ENCODE results near the gene PLEKHD1. TPM values are rescaled to one million over a fixed set of nuclear protein-coding genes. Genes with fewer than 3 reads are reported as not detected.
"Not testable (repeated sequence)": the region's sequence is repeated elsewhere in the genome, so short reads cannot be mapped to it uniquely, and the experiment has no call there.

The PLEKHD1 gene
- total RNA-seq, 4 donors from 2014 or later: not detected

DNA sequence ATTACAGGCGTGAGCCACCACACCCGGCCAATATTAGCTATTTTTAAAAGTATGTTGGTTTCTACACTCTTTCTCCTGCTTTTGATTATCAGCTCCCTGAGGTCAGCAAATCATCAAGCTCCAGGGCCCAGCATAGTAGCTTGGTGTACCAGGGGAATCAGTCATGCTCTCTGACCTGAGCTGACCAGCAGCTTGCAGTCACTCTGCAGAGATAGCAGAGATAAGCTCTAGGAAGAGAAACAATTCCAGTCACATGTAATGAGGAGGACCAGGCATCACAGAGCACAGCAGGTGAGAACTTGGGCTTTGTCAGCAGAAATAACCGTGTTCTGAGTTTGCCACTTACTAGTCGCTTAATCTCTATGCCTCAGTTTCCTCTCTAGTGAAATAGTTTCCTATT, 8.5 kb downstream of the PLEKHD1 start:
- no peak for DNase-seq (ENCODE audit: low spot score in 2 of 2)
- Histone ChIP-seq H3K27ac (no peak overlapping the region), H3K36me3 (no peaks in the 10 kb centered on the region), H3K9me3 (no peaks in the 10 kb centered on the region), H3K27me3 (peaks cover 0 to 2% of the 10 kb centered on the region in 2 donors), H3K4me3 (no peak overlapping the region), H3K4me1 (no peaks in the 10 kb centered on the region)
- WGBS, 2 donors: 80 to 82% methylated on average over 4 of the region's 4 CpGs
- TF ChIP-seq, protein P1, sequence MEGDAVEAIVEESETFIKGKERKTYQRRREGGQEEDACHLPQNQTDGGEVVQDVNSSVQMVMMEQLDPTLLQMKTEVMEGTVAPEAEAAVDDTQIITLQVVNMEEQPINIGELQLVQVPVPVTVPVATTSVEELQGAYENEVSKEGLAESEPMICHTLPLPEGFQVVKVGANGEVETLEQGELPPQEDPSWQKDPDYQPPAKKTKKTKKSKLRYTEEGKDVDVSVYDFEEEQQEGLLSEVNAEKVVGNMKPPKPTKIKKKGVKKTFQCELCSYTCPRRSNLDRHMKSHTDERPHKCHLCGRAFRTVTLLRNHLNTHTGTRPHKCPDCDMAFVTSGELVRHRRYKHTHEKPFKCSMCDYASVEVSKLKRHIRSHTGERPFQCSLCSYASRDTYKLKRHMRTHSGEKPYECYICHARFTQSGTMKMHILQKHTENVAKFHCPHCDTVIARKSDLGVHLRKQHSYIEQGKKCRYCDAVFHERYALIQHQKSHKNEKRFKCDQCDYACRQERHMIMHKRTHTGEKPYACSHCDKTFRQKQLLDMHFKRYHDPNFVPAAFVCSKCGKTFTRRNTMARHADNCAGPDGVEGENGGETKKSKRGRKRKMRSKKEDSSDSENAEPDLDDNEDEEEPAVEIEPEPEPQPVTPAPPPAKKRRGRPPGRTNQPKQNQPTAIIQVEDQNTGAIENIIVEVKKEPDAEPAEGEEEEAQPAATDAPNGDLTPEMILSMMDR (IDR thresholded peaks at IDR 0.05): no peak
- TF ChIP-seq POLR2A (IDR thresholded peaks at IDR 0.05) (no peak), EP300 (IDR thresholded peaks at IDR 0.05) (no peak)

DNA sequence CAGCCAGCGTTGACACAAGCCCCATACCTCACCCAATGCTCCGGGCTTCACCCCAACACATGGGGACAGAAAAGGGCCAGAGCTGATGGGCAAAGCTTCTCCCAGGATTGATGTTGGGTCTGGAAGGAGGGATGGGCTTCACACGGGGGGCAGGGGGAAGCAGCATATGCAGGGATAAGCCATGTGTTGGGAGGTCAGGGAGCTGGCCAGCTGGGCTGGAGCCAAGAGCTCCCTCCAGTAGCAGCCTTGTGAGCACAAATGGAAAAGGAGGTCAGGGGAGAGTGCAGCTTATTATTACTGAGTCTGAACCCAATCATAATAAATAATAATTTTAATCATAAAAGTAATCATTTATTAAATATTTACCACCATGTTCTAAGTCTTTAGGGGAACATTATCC, 9.3 kb downstream of the PLEKHD1 start:
- Histone ChIP-seq H3K4me1 (no peaks in the 10 kb centered on the region), H3K27me3 (no peaks in the 10 kb centered on the region), H3K4me3 (no peak overlapping the region), H3K9me3 (no peaks in the 10 kb centered on the region), H3K27ac (no peak overlapping the region), H3K36me3 (no peaks in the 10 kb centered on the region)
- no peak for DNase-seq (ENCODE audit: low spot score in 2 of 2)
- TF ChIP-seq EP300 (IDR thresholded peaks at IDR 0.05): no peak
- TF ChIP-seq POLR2A (IDR thresholded peaks at IDR 0.05): no peak
- TF ChIP-seq, protein P1 (IDR thresholded peaks at IDR 0.05): no peak
- 55 to 69% methylated on average over 3 of the region's 3 CpGs for WGBS, 2 donors

DNA sequence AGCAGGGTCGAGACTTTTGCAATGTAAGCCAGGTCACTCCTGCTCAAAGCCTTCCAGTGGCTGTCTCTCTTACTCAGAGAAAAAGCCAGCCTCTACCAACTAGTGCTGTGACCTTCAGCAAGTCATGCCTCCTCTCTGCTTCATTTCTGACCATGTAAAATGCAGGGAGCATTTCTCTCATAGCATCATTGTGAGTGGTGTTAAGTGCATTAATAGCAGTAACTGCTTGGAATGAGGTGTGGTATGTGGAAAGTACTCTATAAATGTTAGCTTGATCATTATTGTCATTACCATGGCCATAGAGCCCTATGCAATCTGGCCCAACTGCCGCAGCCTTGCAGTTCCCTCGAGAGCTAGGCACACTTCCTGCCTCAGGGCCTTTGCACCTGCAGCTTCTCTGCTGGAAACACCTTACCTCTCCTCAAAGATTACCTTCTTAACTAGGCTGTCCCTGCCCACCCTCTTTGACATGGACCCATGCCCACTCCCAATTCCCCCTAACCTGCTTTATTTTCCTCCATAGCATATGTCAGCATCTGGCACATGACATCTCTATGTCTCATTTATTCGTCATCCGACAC, 10.9 kb downstream of the PLEKHD1 start:
- DNase-seq (ENCODE audit: low spot score in 2 of 2): no peak
- Histone ChIP-seq H3K9me3 (no peaks in the 10 kb centered on the region), H3K4me3 (no peak overlapping the region), H3K36me3 (no peaks in the 10 kb centered on the region), H3K27ac (no peak overlapping the region), H3K27me3 (no peaks in the 10 kb centered on the region), H3K4me1 (no peaks in the 10 kb centered on the region)
- WGBS, 2 donors: 85 to 87% methylated on average over 5 of the region's 5 CpGs
- TF ChIP-seq POLR2A (IDR thresholded peaks at IDR 0.05) (no peak), EP300 (IDR thresholded peaks at IDR 0.05) (no peak)
- TF ChIP-seq, protein P1 (IDR thresholded peaks at IDR 0.05): no peak

DNA sequence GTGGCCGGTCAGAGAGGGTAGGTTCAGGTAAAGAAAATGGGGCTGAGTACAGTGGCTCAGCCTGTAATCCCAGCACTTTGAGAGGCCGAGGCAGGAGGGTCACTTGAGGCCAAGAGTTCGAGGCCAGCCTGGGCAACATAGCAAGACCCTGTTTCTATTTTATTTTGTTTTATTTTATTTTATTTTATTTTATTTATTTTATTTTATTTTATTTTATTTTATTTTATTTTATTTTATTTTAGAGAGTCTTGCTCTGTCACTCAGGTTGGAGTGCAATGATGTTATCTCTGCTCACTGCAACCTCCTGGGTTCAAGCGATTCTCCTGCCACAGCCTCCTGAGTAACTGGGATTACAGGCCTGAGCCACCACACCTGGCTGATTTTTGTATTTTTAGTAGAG, 13.3 kb downstream of the PLEKHD1 start:
- not testable (repeated sequence) for DNase-seq (ENCODE audit: low spot score in 2 of 2); H3K27me3 ChIP-seq; H3K36me3 ChIP-seq; H3K4me1 ChIP-seq; H3K27ac ChIP-seq; H3K9me3 ChIP-seq; H3K4me3 ChIP-seq
- 94 to 95% methylated on average over 4 of the region's 4 CpGs for WGBS, 2 donors

DNA sequence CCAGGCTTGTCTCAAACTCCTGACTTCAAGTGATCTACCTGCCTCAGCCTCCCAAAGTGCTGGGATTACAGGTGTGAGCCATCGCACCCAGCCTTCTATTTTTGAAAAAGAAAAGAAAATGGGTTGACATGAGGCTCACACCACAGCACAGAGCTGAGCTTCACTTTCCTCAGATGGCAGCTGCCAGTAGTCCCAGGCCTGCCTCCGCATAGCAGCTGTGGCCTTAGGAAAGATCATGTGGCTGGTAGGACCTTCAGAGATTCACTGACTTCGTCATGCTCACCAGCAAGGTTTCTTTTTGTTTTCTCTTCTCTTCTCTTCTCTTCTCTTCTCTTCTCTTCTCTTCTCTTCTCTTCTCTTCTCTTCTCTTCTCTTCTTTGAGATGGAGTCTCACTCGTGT, 13.8 kb downstream of the PLEKHD1 start:
- not testable (repeated sequence) for H3K9me3 ChIP-seq; H3K27ac ChIP-seq; H3K27me3 ChIP-seq; H3K4me3 ChIP-seq; DNase-seq (ENCODE audit: low spot score in 2 of 2); H3K4me1 ChIP-seq; H3K36me3 ChIP-seq
- WGBS, 2 donors: 95 to 96% methylated on average over 4 of the region's 4 CpGs

DNA sequence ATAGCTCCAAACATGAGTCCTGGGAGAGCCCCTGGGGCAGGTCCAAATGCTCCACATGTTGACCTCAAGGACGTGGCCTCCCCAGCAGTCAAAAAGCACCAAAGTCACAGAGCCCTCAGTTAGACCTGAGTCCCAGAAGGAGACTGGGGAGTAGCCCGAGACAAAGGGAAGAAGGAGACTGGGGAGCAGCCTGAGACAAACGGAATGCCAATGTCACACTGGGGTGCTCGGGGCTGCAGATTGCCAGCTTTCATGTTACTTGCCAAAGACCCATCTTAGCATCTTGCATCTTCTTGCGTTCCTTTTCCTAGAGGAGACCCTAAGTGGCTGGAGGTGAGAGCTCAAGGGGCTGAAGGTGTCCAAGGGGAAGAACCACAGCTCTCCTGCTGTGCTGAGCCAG, 14.9 kb downstream of the PLEKHD1 start:
- Histone ChIP-seq H3K27me3 (no peaks in the 10 kb centered on the region), H3K27ac (no peak overlapping the region), H3K4me1 (no peaks in the 10 kb centered on the region), H3K36me3 (no peaks in the 10 kb centered on the region), H3K4me3 (no peak overlapping the region), H3K9me3 (no peaks in the 10 kb centered on the region)
- 76 to 83% methylated on average over 5 of the region's 5 CpGs for WGBS, 2 donors
- no peak for DNase-seq (ENCODE audit: low spot score in 2 of 2)
- no peak for TF ChIP-seq POLR2A (IDR thresholded peaks at IDR 0.05)
- no peak for TF ChIP-seq EP300 (IDR thresholded peaks at IDR 0.05)
- TF ChIP-seq, protein P1 (IDR thresholded peaks at IDR 0.05): no peak
